Measurements from ENCODE around the gene SH2D1B.

Gene SH2D1B

GRCh38 chr1:162383091-162383490, 28.8 kb downstream of the SH2D1B start:
- Histone ChIP-seq H3K4me3 (ENCODE audit: low read length in 2 of 2) (peak overlapping the region in 1 of 2 donors; percentile 60), H3K36me3 (ENCODE audit: control insufficient read depth in 2 of 2, insufficient read depth in 2 of 2, low read length in 2 of 2) (peaks cover 6 to 10% of the 10 kb centered on the region in 2 donors), H3K27ac (ENCODE audit: low read depth in 2 of 2, low read length in 2 of 2) (peak overlapping the region; percentile 98 to 99), H3K27me3 (ENCODE audit: control insufficient read depth in 2 of 2, insufficient read depth in 2 of 2, low read length in 2 of 2) (peaks cover 0 to 2% of the 10 kb centered on the region in 2 donors), H3K4me1 (ENCODE audit: control insufficient read depth in 2 of 2, insufficient read depth in 2 of 2, low read length in 2 of 2) (peaks cover 26 to 30% of the 10 kb centered on the region in 2 donors), H3K9me3 (ENCODE audit: control insufficient read depth in 2 of 2, low read length in 2 of 2) (no peaks in the 10 kb centered on the region), H3K9ac (ENCODE audit: low read depth in 1 of 2, low read length in 2 of 2) (no peak overlapping the region)

GRCh38 chr1:162381941-162382750, 29.8 kb downstream of the SH2D1B start:
- H3K27ac ChIP-seq (ENCODE audit: low read depth in 2 of 2, low read length in 2 of 2) = peak overlapping the region; percentile 98 to 99
- no peaks in the 10 kb centered on the region for H3K9me3 ChIP-seq (ENCODE audit: control insufficient read depth in 2 of 2, low read length in 2 of 2)
- peaks cover 26 to 30% of the 10 kb centered on the region in 2 donors for H3K4me1 ChIP-seq (ENCODE audit: control insufficient read depth in 2 of 2, insufficient read depth in 2 of 2, low read length in 2 of 2)
- H3K36me3 ChIP-seq (ENCODE audit: control insufficient read depth in 2 of 2, insufficient read depth in 2 of 2, low read length in 2 of 2) = peaks cover 6 to 10% of the 10 kb centered on the region in 2 donors
- H3K9ac ChIP-seq (ENCODE audit: low read depth in 1 of 2, low read length in 2 of 2) = peak overlapping the region; percentile 47 to 67
- H3K27me3 ChIP-seq (ENCODE audit: control insufficient read depth in 2 of 2, insufficient read depth in 2 of 2, low read length in 2 of 2) = peaks cover 0 to 2% of the 10 kb centered on the region in 2 donors
- H3K4me3 ChIP-seq (ENCODE audit: low read length in 2 of 2) = peak overlapping the region; percentile 21 to 60

GRCh38 chr1:162381383-162381782, 30.6 kb downstream of the SH2D1B start, which contains the start of gene C1orf226:
Gene C1orf226, plus strand, starts transcription at chr1:162381728. Its CDS starts 174 bp downstream, at chr1:162381902.
- Histone ChIP-seq H3K4me1 (ENCODE audit: control insufficient read depth in 2 of 2, insufficient read depth in 2 of 2, low read length in 2 of 2) (peaks cover 26 to 30% of the 10 kb centered on the region in 2 donors), H3K4me3 (ENCODE audit: low read length in 2 of 2) (peak within 1 kb of the TSS; percentile 21 to 60), H3K27ac (ENCODE audit: low read depth in 2 of 2, low read length in 2 of 2) (peak within 1 kb of the TSS; percentile 98 to 99), H3K9me3 (ENCODE audit: control insufficient read depth in 2 of 2, low read length in 2 of 2) (no peaks in the 10 kb centered on the region), H3K36me3 (ENCODE audit: control insufficient read depth in 2 of 2, insufficient read depth in 2 of 2, low read length in 2 of 2) (peaks cover 6 to 10% of the 10 kb centered on the region in 2 donors), H3K9ac (ENCODE audit: low read depth in 1 of 2, low read length in 2 of 2) (peak within 1 kb of the TSS; percentile 47 to 67), H3K27me3 (ENCODE audit: control insufficient read depth in 2 of 2, insufficient read depth in 2 of 2, low read length in 2 of 2) (peaks cover 0 to 2% of the 10 kb centered on the region in 2 donors)

GRCh38 chr1:162380061-162380846, 31.7 kb downstream of the SH2D1B start:
- no peak overlapping the region for H3K4me3 ChIP-seq (ENCODE audit: low read length in 2 of 2)
- no peak overlapping the region for H3K9ac ChIP-seq (ENCODE audit: low read depth in 1 of 2, low read length in 2 of 2)
- peak overlapping the region in 1 of 2 donors; percentile 98 for H3K27ac ChIP-seq (ENCODE audit: low read depth in 2 of 2, low read length in 2 of 2)
- no peaks in the 10 kb centered on the region for H3K9me3 ChIP-seq (ENCODE audit: control insufficient read depth in 2 of 2, low read length in 2 of 2)
- H3K27me3 ChIP-seq (ENCODE audit: control insufficient read depth in 2 of 2, insufficient read depth in 2 of 2, low read length in 2 of 2) = no peaks in the 10 kb centered on the region
- H3K36me3 ChIP-seq (ENCODE audit: control insufficient read depth in 2 of 2, insufficient read depth in 2 of 2, low read length in 2 of 2) = peaks cover 6 to 10% of the 10 kb centered on the region in 2 donors
- H3K4me1 ChIP-seq (ENCODE audit: control insufficient read depth in 2 of 2, insufficient read depth in 2 of 2, low read length in 2 of 2) = peaks cover 26 to 27% of the 10 kb centered on the region in 2 donors

- Histone ChIP-seq H3K4me3 (ENCODE audit: low read length in 2 of 2) (no peak within 1 kb of the TSS), H3K4me1 (ENCODE audit: control insufficient read depth in 2 of 2, insufficient read depth in 2 of 2, low read length in 2 of 2) (peaks cover 25 to 26% of the 10 kb centered on the region in 2 donors), H3K36me3 (ENCODE audit: control insufficient read depth in 2 of 2, insufficient read depth in 2 of 2, low read length in 2 of 2) (no peaks in the 10 kb centered on the region), H3K9me3 (ENCODE audit: control insufficient read depth in 2 of 2, low read length in 2 of 2) (no peaks in the 10 kb centered on the region), H3K27me3 (ENCODE audit: control insufficient read depth in 2 of 2, insufficient read depth in 2 of 2, low read length in 2 of 2) (no peaks in the 10 kb centered on the region), H3K27ac (ENCODE audit: low read depth in 2 of 2, low read length in 2 of 2) (no peak within 1 kb of the TSS), H3K9ac (ENCODE audit: low read depth in 1 of 2, low read length in 2 of 2) (no peak within 1 kb of the TSS)
These were observed 35.2 kb downstream of the SH2D1B start, which contains the start of gene SPATA46 for GRCh38 chr1:162376691-162377090. Gene SPATA46, minus strand, starts transcription at chr1:162376854. Its CDS starts 64 bp downstream, at chr1:162376790.

GRCh38 chr1:162375463-162375862, 36.5 kb downstream of the SH2D1B start:
- no peak overlapping the region for H3K9ac ChIP-seq (ENCODE audit: low read depth in 1 of 2, low read length in 2 of 2)
- peaks cover 23 to 27% of the 10 kb centered on the region in 2 donors for H3K4me1 ChIP-seq (ENCODE audit: control insufficient read depth in 2 of 2, insufficient read depth in 2 of 2, low read length in 2 of 2)
- H3K36me3 ChIP-seq (ENCODE audit: control insufficient read depth in 2 of 2, insufficient read depth in 2 of 2, low read length in 2 of 2) = no peaks in the 10 kb centered on the region
- H3K27ac ChIP-seq (ENCODE audit: low read depth in 2 of 2, low read length in 2 of 2) = no peak overlapping the region
- H3K27me3 ChIP-seq (ENCODE audit: control insufficient read depth in 2 of 2, insufficient read depth in 2 of 2, low read length in 2 of 2) = no peaks in the 10 kb centered on the region
- no peaks in the 10 kb centered on the region for H3K9me3 ChIP-seq (ENCODE audit: control insufficient read depth in 2 of 2, low read length in 2 of 2)
- no peak overlapping the region for H3K4me3 ChIP-seq (ENCODE audit: low read length in 2 of 2)

GRCh38 chr1:162374406-162374805, 37.5 kb downstream of the SH2D1B start:
- Histone ChIP-seq H3K36me3 (ENCODE audit: control insufficient read depth in 2 of 2, insufficient read depth in 2 of 2, low read length in 2 of 2) (no peaks in the 10 kb centered on the region), H3K9ac (ENCODE audit: low read depth in 1 of 2, low read length in 2 of 2) (no peak overlapping the region), H3K4me3 (ENCODE audit: low read length in 2 of 2) (no peak overlapping the region), H3K27ac (ENCODE audit: low read depth in 2 of 2, low read length in 2 of 2) (no peak overlapping the region), H3K9me3 (ENCODE audit: control insufficient read depth in 2 of 2, low read length in 2 of 2) (no peaks in the 10 kb centered on the region), H3K27me3 (ENCODE audit: control insufficient read depth in 2 of 2, insufficient read depth in 2 of 2, low read length in 2 of 2) (no peaks in the 10 kb centered on the region), H3K4me1 (ENCODE audit: control insufficient read depth in 2 of 2, insufficient read depth in 2 of 2, low read length in 2 of 2) (peaks cover 34 to 36% of the 10 kb centered on the region in 2 donors)

- H3K9ac ChIP-seq (ENCODE audit: low read depth in 1 of 2, low read length in 2 of 2) = no peak overlapping the region
- H3K9me3 ChIP-seq (ENCODE audit: control insufficient read depth in 2 of 2, low read length in 2 of 2) = no peaks in the 10 kb centered on the region
- no peaks in the 10 kb centered on the region for H3K36me3 ChIP-seq (ENCODE audit: control insufficient read depth in 2 of 2, insufficient read depth in 2 of 2, low read length in 2 of 2)
- H3K4me3 ChIP-seq (ENCODE audit: low read length in 2 of 2) = no peak overlapping the region
- H3K4me1 ChIP-seq (ENCODE audit: control insufficient read depth in 2 of 2, insufficient read depth in 2 of 2, low read length in 2 of 2) = peaks cover 41 to 43% of the 10 kb centered on the region in 2 donors
- H3K27ac ChIP-seq (ENCODE audit: low read depth in 2 of 2, low read length in 2 of 2) = no peak overlapping the region
- H3K27me3 ChIP-seq (ENCODE audit: control insufficient read depth in 2 of 2, insufficient read depth in 2 of 2, low read length in 2 of 2) = no peaks in the 10 kb centered on the region
These were observed 38.2 kb downstream of the SH2D1B start for GRCh38 chr1:162373541-162374260.

GRCh38 chr1:162373072-162373427, 38.9 kb downstream of the SH2D1B start:
- H3K4me1 ChIP-seq (ENCODE audit: control insufficient read depth in 2 of 2, insufficient read depth in 2 of 2, low read length in 2 of 2) = peaks cover 46 to 49% of the 10 kb centered on the region in 2 donors

More at GRCh38 chr1:162373072-162373427, 38.9 kb downstream of the SH2D1B start:
- H3K9ac ChIP-seq (ENCODE audit: low read depth in 1 of 2, low read length in 2 of 2) = no peak overlapping the region
- no peak overlapping the region for H3K4me3 ChIP-seq (ENCODE audit: low read length in 2 of 2)
- H3K36me3 ChIP-seq (ENCODE audit: control insufficient read depth in 2 of 2, insufficient read depth in 2 of 2, low read length in 2 of 2) = no peaks in the 10 kb centered on the region
- no peaks in the 10 kb centered on the region for H3K27me3 ChIP-seq (ENCODE audit: control insufficient read depth in 2 of 2, insufficient read depth in 2 of 2, low read length in 2 of 2)
- no peaks in the 10 kb centered on the region for H3K9me3 ChIP-seq (ENCODE audit: control insufficient read depth in 2 of 2, low read length in 2 of 2)
- peak overlapping the region; percentile 59 to 64 for H3K27ac ChIP-seq (ENCODE audit: low read depth in 2 of 2, low read length in 2 of 2)
